ENCODE results near the gene PNPLA8. TPM values are rescaled to one million over a fixed set of nuclear protein-coding genes. Genes with fewer than 3 reads are reported as not detected.
A peak's percentile ranks its signal among the peaks of the same experiment; 100 is the strongest.

The PNPLA8 gene
- total RNA-seq, 1 donor from 2014 or later, result 12.1 TPM

DNA sequence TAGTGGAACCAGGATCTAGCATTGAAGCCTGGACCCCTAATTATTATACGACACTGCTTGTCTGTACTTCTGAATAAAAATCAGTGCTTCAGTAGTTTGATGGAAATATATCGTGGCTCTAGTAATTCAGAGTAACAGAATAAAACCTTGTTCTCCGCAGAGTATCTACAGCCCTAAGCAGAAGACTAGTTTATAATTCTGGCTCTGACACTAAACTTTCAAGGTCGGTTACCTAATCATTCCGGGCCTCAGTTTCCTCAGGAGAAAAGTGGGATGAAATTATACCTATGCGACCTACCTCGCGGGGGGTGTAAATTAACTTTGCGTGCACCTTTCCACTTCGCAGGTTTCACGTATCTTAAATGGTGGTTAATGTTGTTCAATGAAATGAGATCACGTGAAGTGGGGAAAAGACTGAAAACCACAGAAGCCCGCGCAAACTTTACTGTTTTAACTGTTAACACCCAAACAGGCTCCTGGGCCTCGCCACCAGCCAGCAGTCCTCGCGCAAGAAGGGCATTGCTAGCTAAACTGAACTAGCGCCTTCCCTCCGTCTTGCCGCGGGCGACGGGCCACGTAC lies 43.0 kb upstream of the PNPLA8 start:
- TF ChIP-seq, protein P1, sequence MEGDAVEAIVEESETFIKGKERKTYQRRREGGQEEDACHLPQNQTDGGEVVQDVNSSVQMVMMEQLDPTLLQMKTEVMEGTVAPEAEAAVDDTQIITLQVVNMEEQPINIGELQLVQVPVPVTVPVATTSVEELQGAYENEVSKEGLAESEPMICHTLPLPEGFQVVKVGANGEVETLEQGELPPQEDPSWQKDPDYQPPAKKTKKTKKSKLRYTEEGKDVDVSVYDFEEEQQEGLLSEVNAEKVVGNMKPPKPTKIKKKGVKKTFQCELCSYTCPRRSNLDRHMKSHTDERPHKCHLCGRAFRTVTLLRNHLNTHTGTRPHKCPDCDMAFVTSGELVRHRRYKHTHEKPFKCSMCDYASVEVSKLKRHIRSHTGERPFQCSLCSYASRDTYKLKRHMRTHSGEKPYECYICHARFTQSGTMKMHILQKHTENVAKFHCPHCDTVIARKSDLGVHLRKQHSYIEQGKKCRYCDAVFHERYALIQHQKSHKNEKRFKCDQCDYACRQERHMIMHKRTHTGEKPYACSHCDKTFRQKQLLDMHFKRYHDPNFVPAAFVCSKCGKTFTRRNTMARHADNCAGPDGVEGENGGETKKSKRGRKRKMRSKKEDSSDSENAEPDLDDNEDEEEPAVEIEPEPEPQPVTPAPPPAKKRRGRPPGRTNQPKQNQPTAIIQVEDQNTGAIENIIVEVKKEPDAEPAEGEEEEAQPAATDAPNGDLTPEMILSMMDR (conservative IDR thresholded peaks at IDR 0.05), result no peak
- Mint-ChIP-seq H3K4me1 (peaks cover 37% of the 10 kb centered on the region), H3K27ac (ENCODE audit: unreplicated experiment) (peak overlapping the region; percentile 99), H3K4me3 (peak overlapping the region; percentile 93), H3K9me3 (no peaks in the 10 kb centered on the region), H3K27me3 (ENCODE audit: low read depth) (no peaks in the 10 kb centered on the region), H3K36me3 (ENCODE audit: low read depth) (peaks cover 15% of the 10 kb centered on the region)
- DNase-seq (ENCODE audit: low read depth, low spot score), result no peak

- H3K27ac Mint-ChIP-seq (ENCODE audit: unreplicated experiment), result peak overlapping the region; percentile 68
- H3K27me3 Mint-ChIP-seq (ENCODE audit: low read depth), result no peaks in the 10 kb centered on the region
- no peaks in the 10 kb centered on the region for H3K9me3 Mint-ChIP-seq
- DNase-seq (ENCODE audit: low read depth, low spot score), result no peak
- no peak overlapping the region for H3K4me3 Mint-ChIP-seq
- peaks cover 25% of the 10 kb centered on the region for H3K36me3 Mint-ChIP-seq (ENCODE audit: low read depth)
- TF ChIP-seq, protein P1 (conservative IDR thresholded peaks at IDR 0.05), result no peak
- H3K4me1 Mint-ChIP-seq, result peaks cover 28% of the 10 kb centered on the region
These were observed 40.1 kb upstream of the PNPLA8 start for GRCh38 chr7:108565987-108566386.

GRCh38 chr7:108561047-108561619 lies 35.2 kb upstream of the PNPLA8 start:
- no peak for DNase-seq (ENCODE audit: low read depth, low spot score)
- TF ChIP-seq, protein P1 (conservative IDR thresholded peaks at IDR 0.05), result no peak
- no peaks in the 10 kb centered on the region for H3K4me1 Mint-ChIP-seq
- H3K4me3 Mint-ChIP-seq, result no peak overlapping the region
- H3K27me3 Mint-ChIP-seq (ENCODE audit: low read depth), result no peaks in the 10 kb centered on the region
- H3K27ac Mint-ChIP-seq (ENCODE audit: unreplicated experiment), result no peak overlapping the region
- H3K36me3 Mint-ChIP-seq (ENCODE audit: low read depth), result peaks cover 51% of the 10 kb centered on the region
- H3K9me3 Mint-ChIP-seq, result peaks cover 9% of the 10 kb centered on the region

GRCh38 chr7:108559253-108559652 lies 33.3 kb upstream of the PNPLA8 start:
- TF ChIP-seq, protein P1 (conservative IDR thresholded peaks at IDR 0.05), result no peak
- Mint-ChIP-seq H3K27me3 (ENCODE audit: low read depth) (no peaks in the 10 kb centered on the region), H3K4me3 (no peak overlapping the region), H3K9me3 (peaks cover 10% of the 10 kb centered on the region), H3K4me1 (no peaks in the 10 kb centered on the region), H3K27ac (ENCODE audit: unreplicated experiment) (no peak overlapping the region), H3K36me3 (ENCODE audit: low read depth) (peaks cover 46% of the 10 kb centered on the region)
- no peak for DNase-seq (ENCODE audit: low read depth, low spot score)

GRCh38 chr7:108557617-108558016 lies 31.7 kb upstream of the PNPLA8 start:
- peaks cover 47% of the 10 kb centered on the region for H3K36me3 Mint-ChIP-seq (ENCODE audit: low read depth)
- no peak overlapping the region for H3K27ac Mint-ChIP-seq (ENCODE audit: unreplicated experiment)
- H3K4me3 Mint-ChIP-seq, result no peak overlapping the region
- H3K9me3 Mint-ChIP-seq, result peaks cover 10% of the 10 kb centered on the region
- TF ChIP-seq, protein P1 (conservative IDR thresholded peaks at IDR 0.05), result no peak
- no peaks in the 10 kb centered on the region for H3K27me3 Mint-ChIP-seq (ENCODE audit: low read depth)
- no peak for DNase-seq (ENCODE audit: low read depth, low spot score)
- H3K4me1 Mint-ChIP-seq, result no peaks in the 10 kb centered on the region
